ENCODE data around the gene TRPT1. TPM values are rescaled to one million over a fixed set of nuclear protein-coding genes. Genes with fewer than 3 reads are reported as not detected.

The TRPT1 gene
- polyA plus RNA-seq, 6 donors from 2014 or later: 60.7 to 97.6 (median 86.0) TPM

- Mint-ChIP-seq H3K27me3 (no peaks in the 10 kb centered on the region), H3K27ac (peak overlapping the region in 1 of 6 donors; percentile 41), H3K36me3 (peaks cover 0 to 7% of the 10 kb centered on the region in 2 donors), H3K9me3 (no peaks in the 10 kb centered on the region), H3K4me3 (no peak overlapping the region), H3K4me1 (peaks cover 6 to 12% (median 7%) of the 10 kb centered on the region in 3 donors)
- DNase-seq: no peak
- no peak for ATAC-seq (ENCODE audit: low read depth in 2 of 2)
These were observed 37.3 kb upstream of the TRPT1 start for GRCh38 chr11:64263021-64263946.

- DNase-seq: no peak
- H3K36me3 Mint-ChIP-seq: peaks cover 0 to 7% of the 10 kb centered on the region in 2 donors
- H3K4me3 Mint-ChIP-seq: peak overlapping the region in 1 of 8 donors; percentile 33
- H3K4me1 Mint-ChIP-seq: peaks cover 0 to 6% (median 5%) of the 10 kb centered on the region in 3 donors
- no peak for ATAC-seq (ENCODE audit: low read depth in 2 of 2)
- H3K27ac Mint-ChIP-seq: no peak overlapping the region
- H3K27me3 Mint-ChIP-seq: no peaks in the 10 kb centered on the region
- H3K9me3 Mint-ChIP-seq: no peaks in the 10 kb centered on the region
These were observed 36.5 kb upstream of the TRPT1 start for GRCh38 chr11:64262271-64263002.

DNA sequence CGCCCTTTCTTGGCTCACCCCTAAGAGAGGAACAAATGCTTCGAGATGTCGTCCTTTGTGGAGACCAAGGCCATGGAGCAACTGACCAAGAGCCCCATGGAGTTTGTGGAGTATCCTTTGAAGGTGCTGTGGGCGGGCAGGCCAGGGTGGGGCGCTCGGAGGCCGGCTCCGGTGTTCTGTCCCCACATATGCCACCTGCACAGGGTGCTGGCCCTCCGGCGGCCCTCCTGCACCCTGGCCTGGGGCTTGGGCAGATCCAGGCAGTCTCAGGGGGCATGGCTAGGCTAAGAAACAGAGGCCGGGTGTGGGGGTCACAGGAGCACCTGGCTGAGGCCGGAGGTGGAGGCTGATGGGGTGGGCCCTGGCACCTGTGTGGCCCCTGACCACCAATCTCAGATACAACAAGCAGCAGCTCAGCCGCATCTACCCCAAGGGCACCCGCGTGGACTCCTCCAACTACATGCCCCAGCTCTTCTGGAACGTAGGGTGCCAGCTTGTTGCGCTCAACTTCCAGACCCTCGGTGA lies 35.6 kb upstream of the TRPT1 start:
- no peaks in the 10 kb centered on the region for H3K9me3 Mint-ChIP-seq
- H3K4me1 Mint-ChIP-seq: peaks cover 0 to 6% (median 5%) of the 10 kb centered on the region in 3 donors
- H3K27ac Mint-ChIP-seq: no peak overlapping the region
- DNase-seq: no peak
- H3K27me3 Mint-ChIP-seq: no peaks in the 10 kb centered on the region
- no peak for ATAC-seq (ENCODE audit: low read depth in 2 of 2)
- H3K4me3 Mint-ChIP-seq: peak overlapping the region in 1 of 8 donors; percentile 33
- H3K36me3 Mint-ChIP-seq: peaks cover 0 to 7% of the 10 kb centered on the region in 2 donors

DNA sequence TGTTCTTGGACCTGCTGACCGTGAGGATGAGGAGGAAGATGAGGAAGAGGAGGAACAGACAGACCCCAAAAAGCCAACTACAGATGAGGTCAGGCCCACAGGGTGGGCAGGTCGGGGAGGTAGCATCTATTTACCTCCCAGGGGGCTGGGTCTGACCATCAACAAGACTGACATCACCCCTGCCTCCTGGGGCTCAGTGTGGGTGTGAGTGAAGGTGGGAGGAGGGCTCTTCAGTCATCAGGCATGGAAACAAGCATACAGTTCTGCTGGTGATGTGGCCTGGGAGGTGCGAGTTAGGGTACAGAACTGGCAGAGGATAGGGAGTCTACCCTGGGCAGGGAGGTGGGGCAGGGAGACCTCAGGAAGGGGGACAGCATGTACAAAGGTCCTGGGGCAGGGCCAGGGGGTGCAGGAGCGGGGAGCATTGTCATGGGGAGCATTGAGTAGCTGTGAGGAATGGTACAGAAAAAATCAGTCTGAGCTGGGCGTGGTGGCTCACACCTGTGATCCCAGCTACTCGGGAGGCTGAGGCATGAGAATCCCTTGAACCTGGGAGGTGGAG lies 34.2 kb upstream of the TRPT1 start:
- H3K4me1 Mint-ChIP-seq: peaks cover 0 to 6% (median 2%) of the 10 kb centered on the region in 3 donors
- no peaks in the 10 kb centered on the region for H3K9me3 Mint-ChIP-seq
- H3K4me3 Mint-ChIP-seq: no peak overlapping the region
- no peak for ATAC-seq (ENCODE audit: low read depth in 2 of 2)
- no peak for DNase-seq
- H3K27me3 Mint-ChIP-seq: no peaks in the 10 kb centered on the region
- peaks cover 0 to 7% of the 10 kb centered on the region in 2 donors for H3K36me3 Mint-ChIP-seq
- no peak overlapping the region for H3K27ac Mint-ChIP-seq

GRCh38 chr11:64259533-64260067 lies 33.6 kb upstream of the TRPT1 start:
- Mint-ChIP-seq H3K4me1 (peaks cover 0 to 6% (median 0%) of the 10 kb centered on the region in 3 donors), H3K9me3 (no peaks in the 10 kb centered on the region), H3K27me3 (no peaks in the 10 kb centered on the region), H3K27ac (no peak overlapping the region), H3K36me3 (peaks cover 0 to 7% of the 10 kb centered on the region in 2 donors), H3K4me3 (no peak overlapping the region)
- DNase-seq: no peak
- no peak for ATAC-seq (ENCODE audit: low read depth in 2 of 2)

GRCh38 chr11:64258946-64259532 lies 33.1 kb upstream of the TRPT1 start:
- Mint-ChIP-seq H3K4me3 (no peak overlapping the region), H3K4me1 (peaks cover 0 to 6% (median 0%) of the 10 kb centered on the region in 3 donors), H3K27ac (no peak overlapping the region), H3K9me3 (no peaks in the 10 kb centered on the region), H3K27me3 (no peaks in the 10 kb centered on the region), H3K36me3 (peaks cover 0 to 7% of the 10 kb centered on the region in 2 donors)
- ATAC-seq (ENCODE audit: low read depth in 2 of 2) (no peak), DNase-seq (no peak)

- DNase-seq: no peak
- Mint-ChIP-seq H3K4me3 (no peak overlapping the region), H3K36me3 (peaks cover 0 to 7% of the 10 kb centered on the region in 2 donors), H3K27ac (peak overlapping the region in 1 of 6 donors; percentile 7), H3K4me1 (peaks cover 0 to 6% (median under 1%) of the 10 kb centered on the region in 3 donors), H3K9me3 (no peaks in the 10 kb centered on the region), H3K27me3 (no peaks in the 10 kb centered on the region)
- no peak for ATAC-seq (ENCODE audit: low read depth in 2 of 2)
These were observed 32.4 kb upstream of the TRPT1 start for GRCh38 chr11:64258356-64258755.

DNA sequence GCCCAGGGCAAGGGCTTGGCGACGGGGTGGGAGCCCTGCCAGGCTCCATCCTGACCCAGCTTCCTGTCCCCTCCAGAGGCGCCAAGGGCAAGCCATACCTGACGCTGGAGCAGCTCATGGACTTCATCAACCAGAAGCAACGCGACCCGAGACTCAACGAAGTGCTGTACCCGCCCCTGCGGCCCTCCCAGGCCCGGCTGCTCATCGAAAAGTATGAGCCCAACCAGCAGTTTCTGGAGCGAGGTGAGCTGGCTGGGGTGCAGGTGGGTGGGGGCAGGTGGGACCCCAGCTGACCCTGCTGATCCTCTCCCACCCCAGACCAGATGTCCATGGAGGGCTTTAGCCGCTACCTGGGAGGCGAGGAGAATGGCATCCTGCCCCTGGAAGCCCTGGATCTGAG lies 30.3 kb upstream of the TRPT1 start:
- H3K4me3 Mint-ChIP-seq: no peak overlapping the region
- DNase-seq: no peak
- peaks cover 9 to 16% (median 10%) of the 10 kb centered on the region in 3 donors for H3K4me1 Mint-ChIP-seq
- ATAC-seq (ENCODE audit: low read depth in 2 of 2): no peak
- no peaks in the 10 kb centered on the region for H3K27me3 Mint-ChIP-seq
- H3K36me3 Mint-ChIP-seq: peaks cover 0 to 7% of the 10 kb centered on the region in 2 donors
- no peaks in the 10 kb centered on the region for H3K9me3 Mint-ChIP-seq
- no peak overlapping the region for H3K27ac Mint-ChIP-seq

DNA sequence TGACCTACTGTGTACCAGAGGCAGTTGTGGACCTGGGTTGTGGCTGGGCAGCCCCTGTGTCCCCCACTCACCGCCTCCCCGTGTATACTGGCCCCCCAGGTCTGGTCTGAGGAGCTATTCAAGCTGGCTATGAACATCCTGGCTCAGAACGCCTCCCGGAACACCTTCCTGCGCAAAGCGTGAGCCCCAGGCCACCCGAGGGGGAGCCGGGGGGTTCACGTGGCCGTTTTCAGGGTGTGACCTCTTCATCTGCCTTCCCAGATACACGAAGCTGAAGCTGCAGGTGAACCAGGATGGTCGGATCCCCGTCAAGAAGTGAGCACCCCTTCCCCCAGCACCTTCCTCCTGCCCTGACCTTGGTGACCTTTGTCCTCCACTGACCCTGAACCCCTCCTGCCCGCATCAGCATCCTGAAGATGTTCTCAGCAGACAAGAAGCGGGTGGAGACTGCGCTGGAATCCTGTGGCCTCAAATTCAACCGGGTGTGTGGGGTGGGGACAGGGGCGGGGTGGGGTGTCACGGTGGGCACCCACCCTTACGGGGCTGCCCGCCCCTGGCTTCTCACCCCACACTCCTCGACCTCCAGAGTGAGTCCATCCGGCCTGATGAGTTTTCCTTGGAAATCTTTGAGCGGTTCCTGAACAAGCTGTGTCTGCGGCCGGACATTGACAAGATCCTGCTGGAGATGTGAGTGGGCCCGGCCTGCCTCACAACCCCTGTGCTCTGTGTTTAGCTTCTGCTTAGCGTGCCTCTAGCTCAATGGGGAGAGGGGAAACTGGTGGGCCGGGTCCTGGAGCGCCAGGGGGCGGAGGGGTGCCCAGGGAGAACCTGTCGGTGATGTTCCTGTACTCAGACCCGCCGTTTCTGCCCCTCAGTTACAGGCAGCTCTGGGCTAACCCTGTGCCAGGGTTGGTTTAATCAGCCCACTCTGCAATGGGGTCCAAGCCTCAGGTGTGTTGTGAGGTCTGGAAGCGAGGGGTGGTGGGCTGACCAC lies 29.4 kb upstream of the TRPT1 start:
- no peaks in the 10 kb centered on the region for H3K27me3 Mint-ChIP-seq
- no peak overlapping the region for H3K27ac Mint-ChIP-seq
- H3K4me3 Mint-ChIP-seq: peak overlapping the region in 1 of 8 donors; percentile 34
- H3K36me3 Mint-ChIP-seq: peaks cover 0 to 7% of the 10 kb centered on the region in 2 donors
- H3K9me3 Mint-ChIP-seq: no peaks in the 10 kb centered on the region
- DNase-seq: no peak
- no peak for ATAC-seq (ENCODE audit: low read depth in 2 of 2)
- H3K4me1 Mint-ChIP-seq: peaks cover 14 to 16% (median 14%) of the 10 kb centered on the region in 3 donors

DNA sequence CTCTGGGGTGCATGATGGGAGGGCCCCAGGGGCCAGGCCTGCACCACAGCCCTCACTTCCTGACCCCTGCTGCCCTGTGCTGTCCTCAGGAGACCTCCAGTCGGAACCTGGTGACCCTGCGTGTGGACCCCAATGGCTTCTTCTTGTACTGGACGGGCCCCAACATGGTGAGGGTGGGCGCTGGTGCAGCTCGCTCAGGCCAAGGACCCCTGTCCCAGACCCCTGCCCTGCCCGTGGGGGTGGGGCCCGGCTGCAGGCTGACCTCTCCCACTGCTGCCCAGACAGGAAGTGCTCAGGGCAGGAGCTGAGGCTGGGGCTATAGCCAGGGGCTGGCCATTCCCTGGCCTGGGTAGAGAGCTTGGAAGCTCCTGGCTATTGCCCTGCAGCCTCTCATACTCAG lies 28.3 kb upstream of the TRPT1 start:
- H3K27ac Mint-ChIP-seq: no peak overlapping the region
- peaks cover 0 to 1% of the 10 kb centered on the region in 2 donors for H3K36me3 Mint-ChIP-seq
- peak overlapping the region in 1 of 8 donors; percentile 79 for H3K4me3 Mint-ChIP-seq
- H3K9me3 Mint-ChIP-seq: no peaks in the 10 kb centered on the region
- no peaks in the 10 kb centered on the region for H3K27me3 Mint-ChIP-seq
- DNase-seq: no peak
- no peak for ATAC-seq (ENCODE audit: low read depth in 2 of 2)
- peaks cover 14 to 19% (median 18%) of the 10 kb centered on the region in 3 donors for H3K4me1 Mint-ChIP-seq

DNA sequence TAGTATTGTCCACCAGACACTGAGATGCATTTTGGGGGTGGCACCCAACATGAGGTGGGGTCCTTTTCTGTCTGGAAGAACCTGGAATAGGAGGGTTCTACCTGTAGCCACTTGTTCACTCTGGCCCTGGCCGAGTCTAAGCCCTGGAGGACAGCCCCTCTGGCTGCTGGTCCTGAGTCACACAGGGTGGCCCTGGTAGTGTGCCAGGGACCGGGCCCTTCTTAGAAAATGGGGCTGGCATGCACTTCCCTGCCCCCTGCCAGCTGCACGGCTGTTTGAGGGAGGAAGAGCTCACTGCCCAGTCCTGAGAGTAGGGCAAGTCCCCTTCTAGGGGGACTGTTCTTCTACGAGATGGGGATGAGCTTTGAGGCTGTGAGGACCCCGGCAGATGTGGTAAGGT lies 27.5 kb upstream of the TRPT1 start:
- no peak overlapping the region for H3K27ac Mint-ChIP-seq
- H3K4me1 Mint-ChIP-seq: peaks cover 14 to 21% (median 19%) of the 10 kb centered on the region in 3 donors
- no peaks in the 10 kb centered on the region for H3K9me3 Mint-ChIP-seq
- H3K4me3 Mint-ChIP-seq: peak overlapping the region in 4 of 8 donors; percentile 20 to 79 (median 42)
- no peak for DNase-seq
- H3K27me3 Mint-ChIP-seq: no peaks in the 10 kb centered on the region
- ATAC-seq (ENCODE audit: low read depth in 2 of 2): no peak
- no peaks in the 10 kb centered on the region for H3K36me3 Mint-ChIP-seq

GRCh38 chr11:64253043-64253442 lies 27.1 kb upstream of the TRPT1 start:
- Mint-ChIP-seq H3K4me3 (peak overlapping the region; percentile 6 to 90 (median 54)), H3K27ac (no peak overlapping the region), H3K27me3 (no peaks in the 10 kb centered on the region), H3K9me3 (no peaks in the 10 kb centered on the region), H3K4me1 (peaks cover 17 to 25% (median 21%) of the 10 kb centered on the region in 3 donors), H3K36me3 (no peaks in the 10 kb centered on the region)
- ATAC-seq (ENCODE audit: low read depth in 2 of 2): no peak
- no peak for DNase-seq
